ENCODE results near the gene ANXA6. TPM values are rescaled to one million over a fixed set of nuclear protein-coding genes. Genes with fewer than 3 reads are reported as not detected.

Gene ANXA6
- total RNA-seq, 2 donors from 2014 or later, result 271 to 398 TPM

DNA sequence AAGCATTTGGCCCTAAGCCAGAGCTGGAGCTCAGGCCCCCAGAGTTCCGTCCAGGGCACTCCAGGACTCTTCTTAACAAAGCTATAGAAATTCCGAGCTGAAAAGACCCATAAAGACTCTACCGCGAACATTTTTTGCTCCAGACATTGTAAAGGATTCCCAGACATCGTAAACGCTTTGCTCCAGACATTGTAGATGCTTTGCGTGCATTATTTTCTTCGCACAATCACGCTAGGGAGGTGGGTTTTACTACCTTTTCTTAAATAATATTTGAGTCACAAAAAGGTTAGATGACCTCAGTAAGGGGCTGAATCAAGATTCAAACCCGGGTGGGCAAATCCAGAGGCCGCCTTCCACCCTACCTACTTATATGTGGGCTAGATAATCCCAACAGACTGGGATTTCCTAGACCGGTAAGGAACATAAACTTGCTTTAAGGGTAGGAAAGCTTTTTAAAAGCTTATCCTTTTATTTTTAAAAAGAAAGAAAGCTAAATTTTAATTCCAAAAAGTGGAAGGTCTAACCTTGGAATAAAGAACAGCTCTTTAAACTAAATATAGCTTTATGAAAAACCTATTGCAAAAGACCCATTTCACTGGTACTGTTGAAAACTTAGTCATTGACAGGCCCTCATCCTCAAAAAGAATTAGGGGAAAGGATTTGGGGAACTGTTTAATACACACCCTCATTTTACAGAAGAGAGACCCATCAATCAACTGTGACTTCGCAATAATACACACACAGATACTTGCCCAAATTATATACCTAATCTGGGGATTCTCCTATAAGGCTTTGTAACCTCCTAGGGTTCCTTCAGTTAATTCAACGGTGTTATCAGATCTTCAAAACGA lies 75.9 kb downstream of the ANXA6 start:
- DNase-seq (ENCODE audit: low spot score) (no peak), ATAC-seq (no peak)
- H3K27ac Mint-ChIP-seq, result peak overlapping the region; percentile 78 to 86
- no peaks in the 10 kb centered on the region for H3K9me3 Mint-ChIP-seq
- H3K36me3 Mint-ChIP-seq, result peaks cover 12% of the 10 kb centered on the region
- H3K27me3 Mint-ChIP-seq, result no peaks in the 10 kb centered on the region
- peak overlapping the region; percentile 86 for H3K4me3 Mint-ChIP-seq
- H3K4me1 Mint-ChIP-seq (ENCODE audit: low read depth in 2 of 2), result peaks cover 66 to 71% of the 10 kb centered on the region in 2 donors

DNA sequence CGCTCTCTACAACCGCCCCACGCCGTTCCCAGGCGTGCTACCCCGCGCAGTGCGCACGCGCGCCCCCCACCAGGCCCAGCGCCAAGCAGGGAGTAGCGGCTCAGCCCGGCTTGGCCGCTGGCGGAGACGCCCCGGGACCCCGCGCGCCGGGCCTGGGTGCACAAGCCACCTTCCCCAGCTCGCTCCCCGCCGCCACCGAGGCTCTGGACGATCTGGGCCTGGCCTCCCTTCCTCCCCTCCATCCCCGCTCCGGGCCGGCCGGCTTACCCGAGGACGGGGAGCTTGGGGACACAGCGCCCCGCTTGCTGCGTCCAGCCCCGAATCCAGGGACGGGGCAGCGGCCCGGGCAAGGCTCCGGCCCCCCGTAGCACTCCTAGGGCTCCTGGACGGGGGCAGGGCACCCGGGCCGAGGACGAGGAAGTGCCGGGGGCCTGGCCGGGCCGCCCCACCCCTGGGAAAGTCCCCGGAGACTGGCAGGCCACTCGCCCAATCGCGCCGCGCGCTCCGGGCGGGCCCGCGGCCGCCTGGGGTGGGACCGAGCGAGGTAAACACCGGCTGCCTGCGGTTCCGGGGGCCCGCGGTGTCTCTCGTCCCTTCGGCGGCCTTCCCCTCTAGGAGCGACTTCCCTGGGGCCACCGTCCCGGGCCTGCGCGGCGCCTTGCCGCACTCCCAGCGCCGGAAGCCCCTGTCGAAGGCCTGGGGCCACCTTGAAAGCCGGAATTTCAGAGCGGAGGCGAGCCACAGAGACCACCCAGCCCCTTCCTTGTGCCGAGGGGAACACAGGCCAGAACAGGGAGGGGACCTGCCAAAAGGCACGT lies 76.8 kb downstream of the ANXA6 start, which contains the start of gene TNIP1:
TNIP1 (minus strand) TSS at position 422 of the 818 bp plus-strand sequence. CDS start 15,939 bp downstream, outside the sequence.
- Mint-ChIP-seq H3K9me3 (no peaks in the 10 kb centered on the region), H3K4me1 (ENCODE audit: low read depth in 2 of 2) (peaks cover 68 to 72% of the 10 kb centered on the region in 2 donors), H3K27me3 (no peaks in the 10 kb centered on the region), H3K36me3 (peaks cover 18% of the 10 kb centered on the region), H3K27ac (peak within 1 kb of the TSS; percentile 78 to 86), H3K4me3 (peak within 1 kb of the TSS; percentile 86)
- ATAC-seq (peak; percentile 93 to 96), DNase-seq (ENCODE audit: low spot score) (peak; percentile 99)

- Mint-ChIP-seq H3K4me3 (peak overlapping the region; percentile 86), H3K27me3 (no peaks in the 10 kb centered on the region), H3K36me3 (peaks cover 18% of the 10 kb centered on the region), H3K4me1 (ENCODE audit: low read depth in 2 of 2) (peaks cover 67 to 70% of the 10 kb centered on the region in 2 donors), H3K9me3 (no peaks in the 10 kb centered on the region), H3K27ac (peak overlapping the region; percentile 78 to 86)
- no peak for DNase-seq (ENCODE audit: low spot score)
- no peak for ATAC-seq
These were observed 77.6 kb downstream of the ANXA6 start for GRCh38 chr5:151079838-151080612.

DNA sequence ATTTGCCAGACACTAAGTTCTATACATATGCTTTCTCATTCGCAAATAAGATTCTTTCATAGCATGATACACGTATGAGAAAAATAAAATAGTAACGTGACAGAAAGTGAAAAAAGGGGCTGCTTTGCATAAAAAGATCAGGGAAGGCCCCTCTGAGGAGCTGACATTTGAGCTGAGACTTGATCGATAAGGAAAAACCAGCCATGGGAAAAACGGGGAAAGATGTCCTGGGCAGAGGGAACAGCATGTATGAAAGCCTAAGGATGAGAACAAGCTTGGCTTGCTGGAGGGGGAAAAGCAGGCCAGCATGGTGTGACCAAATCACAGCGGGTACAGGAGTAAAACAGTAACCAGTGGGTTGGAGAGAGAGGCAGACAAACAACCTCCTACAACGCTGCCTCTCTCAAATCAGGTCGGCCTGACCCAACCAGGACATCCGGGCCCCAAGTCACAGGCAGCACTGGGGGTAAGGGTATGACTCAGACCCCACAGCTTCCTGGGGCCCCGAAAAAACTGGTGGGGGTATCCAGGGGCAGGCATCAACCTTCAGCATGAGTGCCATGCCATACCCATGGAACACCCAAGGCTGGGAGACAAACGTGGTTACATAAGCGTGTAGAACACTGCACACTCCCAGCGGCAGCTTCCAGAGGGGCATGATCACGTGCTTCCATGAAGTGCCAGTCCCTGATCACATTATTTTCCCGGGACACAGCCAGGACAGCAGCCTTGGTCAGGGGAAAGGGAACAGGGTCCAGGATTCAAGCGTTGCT lies 78.9 kb downstream of the ANXA6 start:
- peaks cover 18% of the 10 kb centered on the region for H3K36me3 Mint-ChIP-seq
- ATAC-seq (peak; percentile 46 to 74), DNase-seq (ENCODE audit: low spot score) (peak; percentile 79)
- no peaks in the 10 kb centered on the region for H3K27me3 Mint-ChIP-seq
- H3K4me1 Mint-ChIP-seq (ENCODE audit: low read depth in 2 of 2), result peaks cover 61 to 69% of the 10 kb centered on the region in 2 donors
- H3K4me3 Mint-ChIP-seq, result peak overlapping the region; percentile 86
- peak overlapping the region; percentile 78 to 86 for H3K27ac Mint-ChIP-seq
- no peaks in the 10 kb centered on the region for H3K9me3 Mint-ChIP-seq

DNA sequence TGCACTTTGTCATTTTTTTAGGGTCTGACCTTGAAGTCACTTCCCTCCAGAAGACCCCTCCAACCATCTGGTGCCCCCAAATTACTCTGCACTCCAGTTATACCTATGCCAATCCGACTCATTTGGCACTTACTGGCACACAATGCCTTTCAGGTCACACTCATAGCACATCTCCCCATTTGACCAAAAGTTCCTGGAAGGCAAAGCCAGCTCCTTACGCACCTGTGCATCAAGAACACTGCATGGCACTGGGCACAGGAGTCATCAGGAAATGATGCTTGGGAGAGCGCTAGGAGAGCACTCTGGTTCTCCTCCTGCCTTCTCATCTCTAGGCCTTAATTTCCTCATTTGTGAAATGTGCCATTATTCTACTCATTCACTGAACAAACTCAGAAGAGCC lies 79.6 kb downstream of the ANXA6 start:
- DNase-seq (ENCODE audit: low spot score) (no peak), ATAC-seq (no peak)
- Mint-ChIP-seq H3K27ac (peak overlapping the region; percentile 78 to 86), H3K9me3 (no peaks in the 10 kb centered on the region), H3K4me3 (peak overlapping the region; percentile 86), H3K4me1 (ENCODE audit: low read depth in 2 of 2) (peaks cover 57 to 63% of the 10 kb centered on the region in 2 donors), H3K27me3 (no peaks in the 10 kb centered on the region), H3K36me3 (peaks cover 18% of the 10 kb centered on the region)

GRCh38 chr5:151077419-151077818 lies 80.2 kb downstream of the ANXA6 start:
- Mint-ChIP-seq H3K27ac (peak overlapping the region; percentile 78 to 86), H3K4me1 (ENCODE audit: low read depth in 2 of 2) (peaks cover 53 to 62% of the 10 kb centered on the region in 2 donors), H3K27me3 (no peaks in the 10 kb centered on the region), H3K36me3 (peaks cover 18% of the 10 kb centered on the region), H3K4me3 (peak overlapping the region; percentile 86), H3K9me3 (no peaks in the 10 kb centered on the region)
- ATAC-seq (no peak), DNase-seq (ENCODE audit: low spot score) (no peak)

DNA sequence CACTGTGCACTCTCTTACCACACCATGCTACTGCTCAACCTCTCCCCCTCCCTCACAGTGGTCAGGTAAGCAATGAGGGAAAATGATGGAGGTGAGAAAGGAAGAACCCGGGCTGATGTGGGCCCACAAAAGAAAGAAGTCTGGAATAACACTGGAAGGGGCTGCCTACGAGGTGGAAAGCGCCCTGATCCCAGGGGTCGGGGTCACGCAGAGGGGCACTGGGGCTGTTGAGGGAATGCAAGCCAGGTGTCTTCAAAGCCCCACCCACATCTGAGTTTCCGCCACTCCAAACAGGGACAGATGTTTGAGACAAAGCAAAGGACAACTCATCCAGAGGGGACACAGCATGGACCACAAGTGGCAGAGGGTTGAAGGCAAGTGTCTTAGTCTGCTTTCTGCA lies 81.0 kb downstream of the ANXA6 start:
- no peak for ATAC-seq
- Mint-ChIP-seq H3K27ac (peak overlapping the region; percentile 71 to 78), H3K36me3 (peaks cover 18% of the 10 kb centered on the region), H3K4me3 (peak overlapping the region; percentile 86), H3K27me3 (no peaks in the 10 kb centered on the region), H3K9me3 (no peaks in the 10 kb centered on the region), H3K4me1 (ENCODE audit: low read depth in 2 of 2) (peaks cover 58 to 64% of the 10 kb centered on the region in 2 donors)
- DNase-seq (ENCODE audit: low spot score), result no peak

DNA sequence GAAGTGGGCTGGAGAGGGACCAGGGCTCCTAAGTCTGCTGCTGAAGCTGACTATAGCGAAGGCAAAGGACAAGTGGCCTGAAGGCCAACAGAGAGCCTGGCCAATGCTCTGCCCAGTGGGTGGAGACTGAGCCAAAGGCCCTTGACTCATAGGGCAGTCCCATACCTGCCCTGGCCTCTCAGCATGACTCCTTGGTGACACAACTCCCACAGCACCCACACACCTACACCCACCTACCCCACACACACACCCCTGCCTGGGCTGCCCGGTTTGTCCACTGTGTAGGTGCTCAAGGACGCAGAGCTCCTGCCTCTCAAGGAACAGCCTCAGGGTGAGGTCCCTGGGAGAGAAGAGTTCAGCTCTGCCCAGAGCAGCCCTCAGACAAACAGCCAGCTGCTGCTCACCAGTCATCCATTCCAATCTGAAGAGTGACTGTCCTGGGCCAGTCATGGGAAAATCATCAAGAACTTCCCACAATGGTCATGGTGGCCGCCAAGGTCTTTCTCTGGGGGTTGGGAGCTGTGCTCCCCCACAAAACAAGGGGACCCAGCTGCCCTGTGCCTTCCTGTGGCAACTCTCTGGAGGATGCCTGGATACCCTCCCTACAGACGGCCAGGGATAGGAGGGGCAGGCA lies 81.8 kb downstream of the ANXA6 start:
- ATAC-seq, result no peak
- Mint-ChIP-seq H3K27me3 (no peaks in the 10 kb centered on the region), H3K9me3 (no peaks in the 10 kb centered on the region), H3K36me3 (peaks cover 18% of the 10 kb centered on the region), H3K4me1 (ENCODE audit: low read depth in 2 of 2) (peaks cover 61 to 67% of the 10 kb centered on the region in 2 donors), H3K4me3 (peak overlapping the region; percentile 86), H3K27ac (peak overlapping the region; percentile 71 to 78)
- no peak for DNase-seq (ENCODE audit: low spot score)

- Mint-ChIP-seq H3K4me1 (ENCODE audit: low read depth in 2 of 2) (peaks cover 64 to 67% of the 10 kb centered on the region in 2 donors), H3K4me3 (no peak overlapping the region), H3K36me3 (peaks cover 18% of the 10 kb centered on the region), H3K9me3 (no peaks in the 10 kb centered on the region), H3K27ac (peak overlapping the region; percentile 35 to 74), H3K27me3 (no peaks in the 10 kb centered on the region)
- ATAC-seq, result no peak
- no peak for DNase-seq (ENCODE audit: low spot score)
These were observed 83.0 kb downstream of the ANXA6 start for GRCh38 chr5:151074557-151074956.

- peak overlapping the region in 1 of 2 donors; percentile 41 for H3K27ac Mint-ChIP-seq
- H3K4me1 Mint-ChIP-seq (ENCODE audit: low read depth in 2 of 2), result peaks cover 64 to 69% of the 10 kb centered on the region in 2 donors
- no peaks in the 10 kb centered on the region for H3K9me3 Mint-ChIP-seq
- no peaks in the 10 kb centered on the region for H3K27me3 Mint-ChIP-seq
- ATAC-seq (no peak), DNase-seq (ENCODE audit: low spot score) (no peak)
- H3K36me3 Mint-ChIP-seq, result peaks cover 17% of the 10 kb centered on the region
- no peak overlapping the region for H3K4me3 Mint-ChIP-seq
These were observed 84.3 kb downstream of the ANXA6 start for GRCh38 chr5:151073280-151073679.

DNA sequence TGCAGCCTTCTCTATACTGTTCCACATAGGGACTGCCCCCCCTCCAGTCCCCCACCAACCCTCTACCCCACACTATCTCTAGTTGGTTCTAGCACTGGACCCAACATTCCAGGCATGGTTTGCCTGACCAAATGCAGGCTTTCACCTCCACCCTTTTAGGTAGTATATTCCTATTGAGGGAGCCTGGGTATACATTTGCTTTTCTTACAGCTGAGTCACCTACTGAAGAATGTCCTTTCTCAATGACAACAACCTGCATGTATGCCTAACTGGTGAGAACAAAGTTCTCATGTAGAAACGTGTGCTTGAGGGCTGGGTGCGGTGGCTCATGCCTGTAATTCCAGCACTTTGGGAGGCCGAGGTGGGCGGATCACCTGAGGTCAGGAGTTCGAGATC lies 85.0 kb downstream of the ANXA6 start:
- Mint-ChIP-seq H3K36me3 (peaks cover 11% of the 10 kb centered on the region), H3K9me3 (no peaks in the 10 kb centered on the region), H3K4me1 (ENCODE audit: low read depth in 2 of 2) (peaks cover 61 to 69% of the 10 kb centered on the region in 2 donors), H3K4me3 (no peak overlapping the region), H3K27me3 (no peaks in the 10 kb centered on the region), H3K27ac (peak overlapping the region; percentile 33 to 60)
- ATAC-seq (no peak), DNase-seq (ENCODE audit: low spot score) (no peak)

DNA sequence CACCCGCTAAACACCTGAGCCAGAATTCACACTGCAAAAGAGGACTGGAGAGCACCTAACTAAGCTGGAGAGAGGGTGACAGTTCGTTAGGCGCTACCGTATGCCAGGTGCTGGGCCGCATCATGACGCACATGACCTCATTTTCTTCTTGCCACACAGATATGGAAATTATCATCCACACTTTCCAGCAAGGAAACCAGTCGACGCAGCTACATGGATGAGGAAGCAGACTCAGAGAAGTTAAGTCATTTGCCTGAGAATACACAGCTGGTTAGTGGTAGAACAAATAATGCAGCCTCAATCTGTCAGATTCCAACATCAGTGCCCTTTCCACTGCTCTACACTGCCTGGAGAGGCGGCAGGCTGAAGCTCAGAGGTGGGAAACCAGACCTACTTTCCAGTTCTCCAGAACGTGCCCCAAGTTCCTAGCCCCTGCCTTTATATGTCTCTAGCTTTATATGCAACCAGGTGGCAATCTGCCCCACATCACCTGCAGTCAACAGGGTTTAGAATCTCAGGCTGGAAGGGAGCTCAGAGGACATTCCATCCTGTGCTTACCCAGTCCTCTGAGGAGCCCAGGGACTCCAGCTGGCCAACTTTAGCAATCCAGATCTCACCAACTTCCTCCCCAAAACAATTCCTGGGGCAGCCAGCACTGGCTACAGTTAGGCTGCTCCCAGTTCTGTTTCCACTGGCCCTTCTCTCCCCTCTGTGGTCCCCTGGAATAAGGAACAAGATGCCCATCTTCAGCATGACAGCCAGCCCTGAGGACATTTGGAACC lies 85.5 kb downstream of the ANXA6 start:
- ATAC-seq, result no peak
- no peak for DNase-seq (ENCODE audit: low spot score)
- Mint-ChIP-seq H3K27ac (peak overlapping the region; percentile 33 to 60), H3K36me3 (peaks cover 9% of the 10 kb centered on the region), H3K27me3 (no peaks in the 10 kb centered on the region), H3K4me1 (ENCODE audit: low read depth in 2 of 2) (peaks cover 59 to 68% of the 10 kb centered on the region in 2 donors), H3K9me3 (no peaks in the 10 kb centered on the region), H3K4me3 (no peak overlapping the region)

Measured in natural killer cell treated with Interleukin-12 subunit alpha and Interleukin-12 subunit beta and Interleukin-15 and Interleukin-18, amount 100 ng/mL, for 72 hours (primary cell).